ENCODE data around the gene SLCO1B3. TPM values are rescaled to one million over a fixed set of nuclear protein-coding genes. Genes with fewer than 3 reads are reported as not detected.

Gene SLCO1B3
- total RNA-seq, 1 donor from 2014 or later = not detected

- H3K27me3 Mint-ChIP-seq = no peaks in the 10 kb centered on the region
These were observed 107.3 kb downstream of the SLCO1B3 start for GRCh38 chr12:20917819-20918218.

GRCh38 chr12:20931894-20932293 lies 121.4 kb downstream of the SLCO1B3 start:
- Mint-ChIP-seq H3K27ac (no peak overlapping the region), H3K4me1 (no peaks in the 10 kb centered on the region), H3K4me3 (no peak overlapping the region), H3K9me3 (peaks cover 4% of the 10 kb centered on the region), H3K27me3 (no peaks in the 10 kb centered on the region), H3K36me3 (ENCODE audit: low read depth) (no peaks in the 10 kb centered on the region)
- intact Hi-C loops (cut with micrococcal nuclease) = no loop called here
- DNase-seq (no peak), ATAC-seq (ENCODE audit: low read depth) (no peak)
- POLR2A ChIA-PET = no interaction called here
- no peak for TF ChIP-seq CTCF (IDR thresholded peaks at IDR 0.05)
- CTCF ChIA-PET = no interaction called here

More at GRCh38 chr12:20917819-20918218, 107.3 kb downstream of the SLCO1B3 start:
- no peak for DNase-seq
- no peak for ATAC-seq (ENCODE audit: low read depth)
- Mint-ChIP-seq H3K9me3 (peaks cover 3% of the 10 kb centered on the region), H3K27ac (no peak overlapping the region), H3K4me3 (no peak overlapping the region), H3K4me1 (no peaks in the 10 kb centered on the region), H3K36me3 (ENCODE audit: low read depth) (no peaks in the 10 kb centered on the region)
- intact Hi-C loops (cut with micrococcal nuclease) = no loop called here
- ChIA-PET POLR2A (no interaction called here), CTCF (no interaction called here)
- no peak for TF ChIP-seq CTCF (IDR thresholded peaks at IDR 0.05)

DNA sequence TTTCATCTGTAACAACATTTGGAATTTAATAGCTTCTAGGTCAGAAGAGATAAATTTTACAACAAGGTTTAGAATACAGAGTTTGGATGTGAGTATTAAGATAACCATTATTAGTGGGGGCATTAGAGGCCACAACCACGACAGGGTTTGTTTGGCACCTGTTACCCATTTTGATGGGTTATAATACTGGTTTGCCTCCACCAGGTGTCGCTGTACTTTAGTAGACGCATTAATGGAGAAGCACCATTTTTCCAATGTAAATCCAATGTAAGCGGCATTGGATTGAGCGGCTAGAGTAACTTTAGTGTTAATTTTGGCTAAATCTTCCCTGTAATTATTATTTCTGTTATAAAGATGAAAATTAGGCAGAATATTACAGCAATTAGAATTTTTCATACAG lies 136.2 kb downstream of the SLCO1B3 start:
- CTCF ChIA-PET = no interaction called here
- no peaks in the 10 kb centered on the region for H3K4me1 Mint-ChIP-seq
- intact Hi-C loops (cut with micrococcal nuclease) = no loop called here
- ATAC-seq (ENCODE audit: low read depth) = no peak
- TF ChIP-seq CTCF (IDR thresholded peaks at IDR 0.05) = no peak
- no peak overlapping the region for H3K4me3 Mint-ChIP-seq
- no peak overlapping the region for H3K27ac Mint-ChIP-seq
- peaks cover 2% of the 10 kb centered on the region for H3K9me3 Mint-ChIP-seq
- POLR2A ChIA-PET = no interaction called here
- no peak for DNase-seq
- no peaks in the 10 kb centered on the region for H3K27me3 Mint-ChIP-seq
- H3K36me3 Mint-ChIP-seq (ENCODE audit: low read depth) = no peaks in the 10 kb centered on the region

GRCh38 chr12:20950248-20950647 lies 139.7 kb downstream of the SLCO1B3 start:
- ChIA-PET CTCF (interaction anchor here (0.5 kb wide), 1 partner anchor 63 kb away, joined by 4 read pairs; no protein-coding TSS in a partner anchor), POLR2A (no interaction called here)
- no peak for TF ChIP-seq CTCF (IDR thresholded peaks at IDR 0.05)
- ATAC-seq (ENCODE audit: low read depth) (no peak), DNase-seq (no peak)
- no peaks in the 10 kb centered on the region for H3K36me3 Mint-ChIP-seq (ENCODE audit: low read depth)
- no peak overlapping the region for H3K27ac Mint-ChIP-seq
- H3K9me3 Mint-ChIP-seq = no peaks in the 10 kb centered on the region
- H3K4me1 Mint-ChIP-seq = no peaks in the 10 kb centered on the region
- intact Hi-C loops (cut with micrococcal nuclease) = loop anchor here (2.0 kb wide), 1 partner anchor 731 kb away; no protein-coding TSS in a partner anchor
- H3K27me3 Mint-ChIP-seq = no peaks in the 10 kb centered on the region
- H3K4me3 Mint-ChIP-seq = no peak overlapping the region

DNA sequence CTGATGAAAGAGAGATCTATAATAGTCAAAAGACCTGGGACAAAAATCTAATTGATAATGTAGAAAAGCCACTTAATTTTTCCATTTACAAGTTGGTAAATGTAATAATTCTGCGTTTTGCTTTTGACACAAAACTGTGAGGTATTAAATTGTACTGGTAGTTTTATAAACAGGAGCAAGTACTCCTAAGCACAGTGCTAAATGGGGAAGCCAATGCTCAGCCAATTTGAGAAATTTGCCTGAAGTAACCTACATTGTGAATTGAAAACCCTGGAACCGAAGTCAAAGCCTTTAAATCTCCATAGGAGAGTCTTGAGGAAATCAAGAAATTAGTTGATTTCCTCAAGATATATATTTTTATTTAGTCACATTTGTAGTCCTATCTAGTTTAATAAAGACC lies 152.8 kb downstream of the SLCO1B3 start:
- ChIA-PET POLR2A (no interaction called here), CTCF (no interaction called here)
- Mint-ChIP-seq H3K4me1 (no peaks in the 10 kb centered on the region), H3K9me3 (peaks cover 2% of the 10 kb centered on the region), H3K36me3 (ENCODE audit: low read depth) (no peaks in the 10 kb centered on the region), H3K27ac (no peak overlapping the region), H3K4me3 (no peak overlapping the region), H3K27me3 (no peaks in the 10 kb centered on the region)
- DNase-seq = no peak
- no peak for TF ChIP-seq CTCF (IDR thresholded peaks at IDR 0.05)
- intact Hi-C loops (cut with micrococcal nuclease) = no loop called here
- ATAC-seq (ENCODE audit: low read depth) = no peak

All from activated B cell treated with CpG ODN at 0.5 μM for 24 hours (primary cell).